Naive thymus-derived CD4-positive, alpha-beta T cell (primary cell): Measurements from ENCODE around the gene RPL31. TPM values are rescaled to one million over a fixed set of nuclear protein-coding genes. Genes with fewer than 3 reads are reported as not detected.
A peak's percentile ranks its signal among the peaks of the same experiment; 100 is the strongest.

Experiments
- ATAC-seq: fragments of 150-1000 bp; cut with Tn5 transposase; 2 replicates; pipeline ENCODE4 v1.10.0; 2021; ENCODE audit warnings: mild to moderate bottlenecking, moderate library complexity
- CTCF ChIA-PET: fragments of 350-600 bp; sonication (Branson Sonifier 250); formaldehyde crosslinking; loops from one replicate; lab custom pipeline; 2021; ENCODE audit warnings: antibody characterized with exemption; lab: Charles Lee
- POLR2A ChIA-PET: fragments of 350-600 bp; sonication (Branson Sonifier 250); formaldehyde crosslinking; loops from one replicate; lab custom pipeline; 2021; ENCODE audit warnings: antibody characterized with exemption, inconsistent platforms; lab: Charles Lee
- DNase-seq, 9 donors: peaks; one replicate each; pipeline versions ENCODE4 v3.0.0 to v3.0.0-alpha.2; 2020 to 2022; ENCODE audit warnings: mixed read lengths in 1 of 9
- H3K27ac ChIP-seq: one replicate; pipeline ENCODE4 v1.7.0; 2013; ENCODE audit warnings: mild to moderate bottlenecking, low read depth, low read length, moderate library complexity
- H3K27me3 ChIP-seq, 2 donors: one replicate each; pipeline ENCODE4 v1.7.0; 2013; ENCODE audit warnings: low read length in 2 of 2, mild to moderate bottlenecking in 2 of 2, moderate library complexity in 2 of 2; ENCODE audit not compliant: control insufficient read depth in 2 of 2, insufficient read depth in 2 of 2
- H3K36me3 ChIP-seq, 3 experiments: 1 replicate in 2 of 3; 2 replicates in 1 of 3; pipeline ENCODE4 v1.7.0; 2013; ENCODE audit warnings: low read length in 3 of 3, mild to moderate bottlenecking in 3 of 3, moderate library complexity in 1 of 3; ENCODE audit not compliant: insufficient read depth in 3 of 3, control insufficient read depth in 2 of 3
- H3K4me1 ChIP-seq, 2 donors: one replicate each; pipeline ENCODE4 v1.7.0; 2013; ENCODE audit warnings: low read length in 2 of 2, mild to moderate bottlenecking in 2 of 2, moderate library complexity in 1 of 2; ENCODE audit not compliant: control insufficient read depth in 2 of 2, insufficient read depth in 2 of 2
- H3K4me3 ChIP-seq: 2 replicates; pipeline ENCODE4 v1.7.0; 2013; ENCODE audit warnings: mild to moderate bottlenecking, low read length
- H3K9me3 ChIP-seq, 3 experiments: 1 replicate in 2 of 3; 2 replicates in 1 of 3; pipeline ENCODE4 v1.7.0; 2013; ENCODE audit warnings: low read length in 3 of 3; ENCODE audit not compliant: control insufficient read depth in 2 of 3
- H3K27ac Mint-ChIP-seq, 9 donors: one replicate each; pipeline ENCODE4 v1.8.0; 2020 to 2022; ENCODE audit warnings: mixed read lengths in 9 of 9, mild to moderate bottlenecking in 8 of 9, moderate library complexity in 5 of 9, inconsistent platforms in 2 of 9
- H3K27me3 Mint-ChIP-seq, 5 donors: one replicate each; pipeline ENCODE4 v1.8.0; 2021 to 2022; ENCODE audit warnings: mixed read lengths in 5 of 5, mild to moderate bottlenecking in 1 of 5
- H3K36me3 Mint-ChIP-seq, 5 donors: one replicate each; pipeline ENCODE4 v1.8.0; 2020 to 2022; ENCODE audit warnings: mixed read lengths in 5 of 5, mild to moderate bottlenecking in 3 of 5, inconsistent platforms in 1 of 5
- H3K4me1 Mint-ChIP-seq, 7 donors: one replicate each; pipeline ENCODE4 v1.8.0; 2020 to 2022; ENCODE audit warnings: mixed read lengths in 7 of 7, mild to moderate bottlenecking in 3 of 7, inconsistent platforms in 1 of 7
- H3K4me3 Mint-ChIP-seq, 10 donors: one replicate each; pipeline ENCODE4 v1.8.0; 2020 to 2022; ENCODE audit warnings: mild to moderate bottlenecking in 10 of 10, mixed read lengths in 10 of 10, moderate library complexity in 6 of 10, inconsistent platforms in 2 of 10
- H3K9me3 Mint-ChIP-seq, 11 donors: one replicate each; pipeline ENCODE4 v1.8.0; 2020 to 2022; ENCODE audit warnings: mixed read lengths in 11 of 11, mild to moderate bottlenecking in 4 of 11, inconsistent platforms in 1 of 11, moderate library complexity in 1 of 11
- intact Hi-C, 2 donors: fragments of 100-400 bp; cut with micrococcal nuclease; formaldehyde crosslinking; loops; one replicate each; pipeline ENCODE4 v1.15.1; 2023
- polyA plus RNA-seq, 2 donors: library from polyadenylated mRNA; unstranded; fragments of 300-500 nt; fragmentation: Illumina TruSeq; gene quantifications; one replicate each; pipeline ENCODE4 v1.2.3, GENCODE V29; 2021
- total RNA-seq, 6 experiments: library from RNA in 5 of 6; stranded (reverse) in 5 of 6; gene quantifications; 1 replicate in 5 of 6; 2 replicates in 1 of 6; pipeline ENCODE4 v1.2.3 and lab custom pipeline; 2021 to 2026

RPL31 gene
- total RNA-seq (1,000 to 10,000 TPM; 1,182 to 2,835 (median 2,548) TPM), polyA plus RNA-seq (1,000 to 10,000 TPM; 6,467 to 8,686 TPM), total RNA-seq (lab: John Stamatoyannopoulos, UW) (1,171 reads per million, percentile 99 among the genes with 10 or more reads in this experiment)

GRCh38 chr2:101001691-101002561 lies at the start of gene RPL31:
Gene RPL31, plus strand, starts transcription at chr2:101002289. Its CDS starts 413 bp downstream, at chr2:101002702.
- Histone ChIP-seq H3K27me3 (no peaks in the 10 kb centered on the region), H3K4me3 (peak within 1 kb of the TSS; percentile 93), H3K4me1 (peaks cover 16 to 18% of the 10 kb centered on the region in 2 donors), H3K36me3 (peaks cover 23 to 40% (median 27%) of the 10 kb centered on the region in 3 experiments), H3K9me3 (no peaks in the 10 kb centered on the region), H3K27ac (peak within 1 kb of the TSS; percentile 86)
- intact Hi-C loops: loop anchor here (1.0 to 10.0 kb wide), 15 partner anchors 149 to 1665 kb away; partner anchors contain the start of genes CHST10 (in 2 of the 2), MAP4K4 (in 2 of the 2), PDCL3 (in 2 of the 2) and TBC1D8 (in 2 of the 2)
- peaks cover 0 to 5% (median 0%) of the 10 kb centered on the region in 5 donors for H3K27me3 Mint-ChIP-seq
- peaks cover 14 to 45% (median 34%) of the 10 kb centered on the region in 5 donors for H3K36me3 Mint-ChIP-seq
- peak within 1 kb of the TSS; percentile 91 to 99 (median 95) for H3K4me3 Mint-ChIP-seq
- H3K4me1 Mint-ChIP-seq: peaks cover 32 to 48% (median 44%) of the 10 kb centered on the region in 7 donors
- peaks cover 0 to 3% (median 0%) of the 10 kb centered on the region in 11 donors for H3K9me3 Mint-ChIP-seq
- peak; percentile 86 to 97 (median 95) for DNase-seq
- peak within 1 kb of the TSS; percentile 88 to 99 (median 98) for H3K27ac Mint-ChIP-seq
- peak; percentile 99 for ATAC-seq
- POLR2A ChIA-PET: interaction anchor here (0.5 to 2.4 kb wide), 23 partner anchors 11 to 585 kb away, joined by 3 to 22 read pairs (median 3); partner anchors contain the start of genes CNOT11, PDCL3 and TBC1D8
- CTCF ChIA-PET: interaction anchor here (0.6 to 1.5 kb wide), 7 partner anchors 7 to 740 kb away, joined by 3 to 8 read pairs (median 3); no protein-coding TSS in a partner anchor

GRCh38 chr2:100952512-100952911 lies 49.6 kb upstream of the RPL31 start:
- no peak overlapping the region for H3K4me3 ChIP-seq
- DNase-seq (peak in 3 of 9 donors; percentile 16 to 33 (median 23)), ATAC-seq (no peak)
- intact Hi-C loops: no loop called here
- CTCF ChIA-PET: no interaction called here
- no peaks in the 10 kb centered on the region for H3K4me1 ChIP-seq
- peaks cover 0 to 5% (median 0%) of the 10 kb centered on the region in 5 donors for H3K27me3 Mint-ChIP-seq
- POLR2A ChIA-PET: no interaction called here
- no peak overlapping the region for H3K27ac ChIP-seq
- H3K36me3 ChIP-seq: no peaks in the 10 kb centered on the region
- H3K27me3 ChIP-seq: no peaks in the 10 kb centered on the region
- H3K36me3 Mint-ChIP-seq: peaks cover 3 to 23% (median 10%) of the 10 kb centered on the region in 5 donors
- H3K9me3 Mint-ChIP-seq: peaks cover 0 to 2% (median 0%) of the 10 kb centered on the region in 11 donors
- no peaks in the 10 kb centered on the region for H3K9me3 ChIP-seq
- H3K4me1 Mint-ChIP-seq: peaks cover 3 to 29% (median 13%) of the 10 kb centered on the region in 7 donors
- peak overlapping the region in 2 of 9 donors; percentile 5 to 60 for H3K27ac Mint-ChIP-seq
- H3K4me3 Mint-ChIP-seq: peak overlapping the region in 4 of 10 donors; percentile 7 to 48 (median 20)

GRCh38 chr2:100953406-100954043 lies 48.6 kb upstream of the RPL31 start:
- Mint-ChIP-seq H3K36me3 (peaks cover 3 to 23% (median 10%) of the 10 kb centered on the region in 5 donors), H3K4me3 (no peak overlapping the region), H3K9me3 (peaks cover 0 to 2% (median 0%) of the 10 kb centered on the region in 11 donors), H3K27me3 (peaks cover 0 to 5% (median 0%) of the 10 kb centered on the region in 5 donors), H3K4me1 (peaks cover 3 to 29% (median 13%) of the 10 kb centered on the region in 7 donors), H3K27ac (peak overlapping the region in 3 of 9 donors; percentile 1 to 54 (median 7))
- CTCF ChIA-PET: interaction anchor here (0.6 kb wide), 1 partner anchor 1219 kb away, joined by 4 read pairs; no protein-coding TSS in a partner anchor
- Histone ChIP-seq H3K4me1 (no peaks in the 10 kb centered on the region), H3K36me3 (no peaks in the 10 kb centered on the region), H3K9me3 (no peaks in the 10 kb centered on the region), H3K27me3 (no peaks in the 10 kb centered on the region), H3K4me3 (no peak overlapping the region), H3K27ac (no peak overlapping the region)
- intact Hi-C loops: no loop called here
- POLR2A ChIA-PET: no interaction called here
- DNase-seq (peak in 5 of 9 donors; percentile 14 to 52 (median 38)), ATAC-seq (peak; percentile 68)

- Histone ChIP-seq H3K9me3 (no peaks in the 10 kb centered on the region), H3K4me1 (no peaks in the 10 kb centered on the region), H3K36me3 (no peaks in the 10 kb centered on the region), H3K27ac (no peak overlapping the region), H3K27me3 (no peaks in the 10 kb centered on the region), H3K4me3 (no peak overlapping the region)
- Mint-ChIP-seq H3K4me1 (peaks cover 3 to 29% (median 13%) of the 10 kb centered on the region in 7 donors), H3K9me3 (peaks cover 0 to 2% (median 0%) of the 10 kb centered on the region in 11 donors), H3K27ac (peak overlapping the region in 3 of 9 donors; percentile 1 to 54 (median 7)), H3K36me3 (peaks cover 3 to 18% (median 7%) of the 10 kb centered on the region in 5 donors), H3K4me3 (no peak overlapping the region), H3K27me3 (peaks cover 0 to 5% (median 0%) of the 10 kb centered on the region in 5 donors)
- intact Hi-C loops: no loop called here
- POLR2A ChIA-PET: no interaction called here
- ATAC-seq (no peak), DNase-seq (no peak)
- CTCF ChIA-PET: no interaction called here
Observed at GRCh38 chr2:100954044-100954420, 48.1 kb upstream of the RPL31 start.

GRCh38 chr2:100955226-100955625 lies 46.9 kb upstream of the RPL31 start:
- Mint-ChIP-seq H3K9me3 (peaks cover 0 to 2% (median 0%) of the 10 kb centered on the region in 11 donors), H3K4me1 (peaks cover 3 to 29% (median 13%) of the 10 kb centered on the region in 7 donors)
- CTCF ChIA-PET: no interaction called here

GRCh38 chr2:100956081-100956480 lies 46.0 kb upstream of the RPL31 start:
- Mint-ChIP-seq H3K9me3 (peaks cover 0 to 2% (median 0%) of the 10 kb centered on the region in 11 donors), H3K36me3 (peaks cover 3 to 6% (median 4%) of the 10 kb centered on the region in 5 donors), H3K4me1 (peaks cover 3 to 27% (median 13%) of the 10 kb centered on the region in 7 donors), H3K4me3 (no peak overlapping the region), H3K27ac (peak overlapping the region in 1 of 9 donors; percentile 84), H3K27me3 (peaks cover 0 to 5% (median 0%) of the 10 kb centered on the region in 5 donors)
- no peak overlapping the region for H3K27ac ChIP-seq
- H3K4me1 ChIP-seq: no peaks in the 10 kb centered on the region
- DNase-seq (no peak), ATAC-seq (no peak)
- no peaks in the 10 kb centered on the region for H3K27me3 ChIP-seq
- H3K36me3 ChIP-seq: no peaks in the 10 kb centered on the region
- intact Hi-C loops: no loop called here
- H3K9me3 ChIP-seq: no peaks in the 10 kb centered on the region
- H3K4me3 ChIP-seq: no peak overlapping the region
- ChIA-PET POLR2A (no interaction called here), CTCF (interaction anchor here (0.6 to 0.7 kb wide), 2 partner anchors 28 to 225 kb away, joined by 3 to 5 read pairs; no protein-coding TSS in a partner anchor)

More at GRCh38 chr2:100955226-100955625, 46.9 kb upstream of the RPL31 start:
- Histone ChIP-seq H3K4me1 (no peaks in the 10 kb centered on the region), H3K27ac (no peak overlapping the region), H3K27me3 (no peaks in the 10 kb centered on the region), H3K36me3 (no peaks in the 10 kb centered on the region), H3K4me3 (no peak overlapping the region), H3K9me3 (no peaks in the 10 kb centered on the region)
- no peak for ATAC-seq
- no peak for DNase-seq
- Mint-ChIP-seq H3K4me3 (no peak overlapping the region), H3K36me3 (peaks cover 3 to 6% (median 5%) of the 10 kb centered on the region in 5 donors), H3K27me3 (peaks cover 0 to 5% (median 0%) of the 10 kb centered on the region in 5 donors), H3K27ac (no peak overlapping the region)
- intact Hi-C loops: no loop called here
- POLR2A ChIA-PET: no interaction called here
